22Rv1 (cell line): ENCODE results near the gene LRRK1.

ENCODE experiments used
- H3K27ac ChIP-seq: fragments of 450-650 bp; 2 replicates; pipeline ENCODE4 v1.5.1; 2017
- CTCF ChIP-seq: fragments of 450-650 bp; IDR thresholded peaks from 2 replicates; pipeline ENCODE4 v1.5.1; 2017; ENCODE audit warnings: mild to moderate bottlenecking
- ZFX ChIP-seq: fragments of 450-650 bp; IDR thresholded peaks from 2 replicates; pipeline ENCODE4 v1.6.1; 2017; ENCODE audit warnings: antibody characterized with exemption, borderline replicate concordance

The LRRK1 gene

DNA sequence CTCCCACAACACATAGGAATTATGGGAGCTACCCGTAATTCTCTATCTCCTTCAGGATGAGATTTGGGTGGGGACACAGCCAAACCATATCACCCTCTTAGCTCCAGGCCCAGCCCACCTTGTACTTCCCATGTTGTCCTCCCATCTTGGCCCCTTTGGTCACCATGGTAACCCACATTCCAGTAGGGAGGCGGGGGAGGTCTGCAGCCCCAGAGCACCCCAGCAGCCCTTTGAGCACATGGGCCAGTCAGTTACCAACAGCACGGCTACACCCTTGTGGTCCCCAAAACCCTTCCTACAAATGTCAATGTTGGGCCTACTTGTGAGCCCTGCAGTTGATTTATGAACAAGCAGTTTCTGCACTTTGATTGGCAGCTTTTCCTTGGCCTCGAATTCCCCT is 84.5 kb downstream of the LRRK1 start:
- H3K27ac ChIP-seq: no peak overlapping the region
- TF ChIP-seq CTCF: no peak
- TF ChIP-seq ZFX: no peak

DNA sequence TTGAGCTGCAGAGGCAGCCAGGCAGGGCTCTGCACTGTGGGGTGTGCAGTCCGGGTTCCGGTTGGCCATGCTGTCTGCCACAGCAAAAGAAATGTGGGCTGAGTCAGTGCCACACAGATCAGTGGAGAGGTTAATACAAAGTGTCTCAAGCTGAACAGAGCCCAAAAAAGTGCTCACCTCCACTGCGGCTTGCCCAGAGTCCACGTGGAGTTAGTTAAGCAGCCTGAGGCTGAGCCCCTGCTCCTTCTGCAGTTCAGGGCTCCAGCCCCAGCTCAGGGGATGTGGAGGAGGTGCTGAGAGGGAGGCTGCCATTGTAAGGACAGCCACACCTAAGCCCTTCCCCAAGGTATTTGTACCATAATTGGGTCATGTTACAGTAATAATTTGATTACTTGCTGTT is 85.3 kb downstream of the LRRK1 start:
- TF ChIP-seq ZFX (no peak), CTCF (no peak)
- H3K27ac ChIP-seq: no peak overlapping the region

DNA sequence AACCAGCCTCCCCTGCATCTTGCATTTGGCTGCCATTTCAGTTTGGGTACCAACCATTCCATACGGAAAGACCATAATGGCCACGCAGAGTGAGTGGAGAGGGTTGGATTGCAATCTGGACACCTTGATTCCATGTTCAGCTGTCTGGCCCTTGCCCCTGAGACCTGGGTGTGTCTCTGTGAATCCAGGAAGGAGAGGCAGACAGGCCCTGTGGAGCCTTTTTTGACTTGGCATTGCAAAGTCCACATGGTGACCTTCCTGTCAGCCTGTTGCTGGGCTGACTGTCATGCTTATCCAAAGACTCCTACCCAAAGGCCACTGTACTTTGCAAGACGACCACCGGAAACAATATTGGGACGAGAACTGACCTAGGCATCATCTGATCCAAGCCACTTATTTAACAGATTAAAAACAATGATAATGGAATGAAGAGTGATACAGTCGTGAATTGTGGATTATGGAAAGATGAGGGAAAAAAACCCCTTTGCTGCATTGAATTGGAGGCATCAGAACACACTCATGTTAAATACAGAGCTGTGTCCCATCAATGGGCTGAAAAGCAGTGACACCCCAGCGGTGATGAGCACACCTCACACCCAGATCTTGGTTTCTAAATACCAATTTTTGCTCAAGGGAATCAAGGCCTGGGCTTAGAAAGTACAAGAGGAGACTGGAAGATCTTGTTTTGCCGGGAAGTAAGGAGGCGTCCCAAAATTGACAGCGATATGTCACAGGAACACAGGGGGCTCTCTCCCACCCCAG is 86.0 kb downstream of the LRRK1 start:
- H3K27ac ChIP-seq: no peak overlapping the region
- no peak for TF ChIP-seq CTCF
- no peak for TF ChIP-seq ZFX

- TF ChIP-seq ZFX: no peak
- TF ChIP-seq CTCF: peak; percentile 91
- no peak overlapping the region; the same call in 1 of the 2 replicates for H3K27ac ChIP-seq
These were observed 88.0 kb downstream of the LRRK1 start for GRCh38 chr15:101006931-101007691.

DNA sequence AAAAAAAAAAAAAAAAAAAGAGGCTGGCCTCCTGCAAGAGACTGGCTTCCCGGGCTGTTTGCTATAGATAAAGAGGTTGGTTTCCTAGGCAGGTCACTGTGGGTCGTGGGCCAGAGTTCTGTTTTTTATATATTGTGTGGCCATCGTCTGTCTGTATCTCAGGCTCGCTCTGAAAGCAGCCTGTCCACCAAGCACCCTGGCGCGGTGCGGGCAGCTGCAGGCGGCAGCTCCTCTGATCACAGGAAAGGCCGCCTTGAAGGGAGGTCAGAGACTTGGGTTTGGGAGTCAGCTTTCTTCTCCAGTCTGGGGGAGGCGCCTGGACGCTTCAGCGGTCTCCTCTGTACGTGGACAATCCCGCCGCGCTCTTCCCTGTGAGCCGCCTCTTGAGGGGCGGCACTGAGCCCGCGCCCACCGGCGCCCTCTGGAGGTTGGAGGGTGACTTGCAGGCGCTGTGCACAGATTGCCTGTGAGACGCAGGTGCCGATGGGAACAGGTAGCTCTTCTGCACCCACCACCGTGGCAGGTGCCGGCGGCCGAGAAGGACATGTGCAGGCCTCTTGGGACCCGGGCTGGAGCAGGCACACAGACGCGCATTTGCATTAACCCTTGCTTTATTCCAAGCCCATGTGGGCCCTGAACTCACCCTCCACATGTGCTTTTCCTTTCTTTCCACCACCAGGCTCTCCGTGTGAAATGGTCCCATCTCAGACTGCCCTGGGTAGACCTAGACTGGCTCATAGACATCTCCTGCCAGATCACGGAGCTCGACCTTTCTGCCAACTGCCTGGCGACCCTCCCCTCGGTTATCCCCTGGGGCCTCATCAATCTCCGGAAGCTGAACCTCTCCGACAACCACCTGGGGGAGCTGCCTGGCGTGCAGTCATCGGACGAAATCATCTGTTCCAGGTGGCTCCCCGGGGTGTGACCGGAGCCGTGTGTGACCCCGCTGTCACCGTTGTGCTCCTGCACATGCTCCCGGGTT is 89.3 kb downstream of the LRRK1 start:
- TF ChIP-seq ZFX (no peak), CTCF (peak; percentile 98)
- H3K27ac ChIP-seq: peak overlapping the region; percentile 56

DNA sequence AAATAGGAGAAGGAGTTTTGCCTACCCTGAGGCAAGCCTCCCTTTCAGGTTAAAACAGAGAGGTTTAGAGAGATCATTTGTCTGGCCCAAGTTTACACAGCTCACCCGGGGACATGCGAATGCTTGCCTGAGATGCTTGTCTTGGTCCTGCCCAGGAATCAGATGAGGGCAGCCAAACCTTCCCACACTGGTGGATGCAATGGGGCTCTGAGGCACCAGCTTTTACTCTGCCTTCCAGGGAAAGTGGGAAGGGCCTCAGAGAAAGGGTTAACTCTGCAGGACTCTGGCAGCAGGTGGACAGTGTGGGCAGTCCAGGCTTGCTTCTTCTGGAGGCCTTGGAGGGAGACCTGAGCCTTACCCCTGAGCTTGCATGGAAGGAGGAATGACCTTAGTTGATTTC is 90.0 kb downstream of the LRRK1 start:
- H3K27ac ChIP-seq: no peak overlapping the region
- TF ChIP-seq ZFX: no peak
- no peak for TF ChIP-seq CTCF
